H7 (cell line): ENCODE data around the gene SDF4. TPM values are rescaled to one million over a fixed set of nuclear protein-coding genes. Genes with fewer than 3 reads are reported as not detected.

Experiments
- DNase-seq: peaks from one replicate; pipeline ENCODE4 v3.0.0; 2012
- H3K27me3 ChIP-seq: 2 replicates; pipeline ENCODE4 v1.6.0; 2011; ENCODE audit warnings: mild to moderate bottlenecking, low read length; ENCODE audit not compliant: control insufficient read depth, insufficient read depth
- H3K36me3 ChIP-seq: replicated peaks from 2 replicates; pipeline ENCODE4 v1.5.1; 2011; ENCODE audit warnings: low read length; ENCODE audit not compliant: control insufficient read depth, insufficient read depth
- H3K4me3 ChIP-seq: 2 replicates; pipeline ENCODE4 v1.5.1; 2011; ENCODE audit warnings: low read depth, mild to moderate bottlenecking, control low read depth, low read length, moderate library complexity; ENCODE audit not compliant: insufficient read depth
- total RNA-seq: library from RNA; depleted of rRNA; stranded (reverse); fragments of >200 nt; shearing (Covaris generic); gene quantifications from 2 replicates; pipeline ENCODE4 v1.2.3, GENCODE V29; 2014; rRNA removed

The SDF4 gene
- total RNA-seq, 1 experiment from 2014 or later, result 127 TPM

GRCh38 chr1:1173061-1173792 lies 58.6 kb downstream of the SDF4 start:
- H3K27me3 ChIP-seq, result no peaks in the 10 kb centered on the region
- H3K36me3 ChIP-seq, result no peaks in the 10 kb centered on the region
- no peak overlapping the region for H3K4me3 ChIP-seq
- DNase-seq, result no peak

DNA sequence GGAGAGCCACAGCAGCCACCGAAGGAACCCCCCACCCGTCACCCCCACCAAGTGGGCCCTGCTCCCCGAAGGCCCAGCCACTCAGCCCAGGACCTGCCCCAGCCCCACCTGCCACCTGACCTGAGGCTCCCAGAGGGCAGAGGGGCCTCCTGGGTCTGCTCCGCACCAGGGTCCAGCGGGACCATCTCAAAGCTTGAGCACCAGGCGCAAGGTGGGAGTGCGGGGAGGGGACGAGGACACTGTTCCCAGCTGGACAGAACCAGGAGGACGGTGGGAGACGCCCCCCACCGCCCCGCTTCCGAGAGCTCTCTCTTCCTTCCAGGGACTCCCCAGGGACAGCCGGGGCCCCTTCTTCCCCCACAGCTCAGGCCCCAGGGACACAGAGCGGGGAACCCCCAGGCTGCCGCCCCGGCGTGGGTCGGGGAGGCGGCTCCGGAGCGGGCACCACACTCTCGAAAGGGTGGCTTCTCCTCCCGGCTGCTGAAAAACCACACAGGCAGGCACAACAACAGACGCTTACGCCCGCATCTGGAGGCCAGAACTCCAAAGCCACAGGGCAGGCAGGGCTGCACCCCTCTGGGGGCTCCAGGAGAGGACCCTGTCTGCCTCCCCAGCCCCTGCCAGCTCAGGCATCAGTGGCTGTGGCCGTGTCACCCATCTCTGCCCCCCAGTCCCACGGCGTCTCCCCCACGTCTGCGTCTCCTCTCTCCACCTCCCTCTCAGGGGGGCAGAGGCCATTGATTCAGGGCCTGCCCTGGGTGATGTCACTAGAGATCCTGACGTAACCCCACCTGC lies 60.1 kb downstream of the SDF4 start:
- DNase-seq, result peak; percentile 55
- H3K36me3 ChIP-seq, result no peaks in the 10 kb centered on the region

GRCh38 chr1:1171161-1171545 lies 60.6 kb downstream of the SDF4 start:
- peak; percentile 60 for DNase-seq
- Histone ChIP-seq H3K4me3 (no peak overlapping the region), H3K36me3 (no peaks in the 10 kb centered on the region), H3K27me3 (no peaks in the 10 kb centered on the region)

More for the DNA sequence above, 60.1 kb downstream of the SDF4 start:
- Histone ChIP-seq H3K27me3 (no peaks in the 10 kb centered on the region), H3K4me3 (no peak overlapping the region)

GRCh38 chr1:1170215-1171091 lies 61.3 kb downstream of the SDF4 start:
- Histone ChIP-seq H3K27me3 (no peaks in the 10 kb centered on the region), H3K36me3 (no peaks in the 10 kb centered on the region), H3K4me3 (no peak overlapping the region)
- peak; percentile 57 for DNase-seq

- Histone ChIP-seq H3K36me3 (no peaks in the 10 kb centered on the region), H3K4me3 (no peak overlapping the region), H3K27me3 (no peaks in the 10 kb centered on the region)
- DNase-seq, result peak; percentile 72
Measured at GRCh38 chr1:1169429-1170214, 62.2 kb downstream of the SDF4 start.

DNA sequence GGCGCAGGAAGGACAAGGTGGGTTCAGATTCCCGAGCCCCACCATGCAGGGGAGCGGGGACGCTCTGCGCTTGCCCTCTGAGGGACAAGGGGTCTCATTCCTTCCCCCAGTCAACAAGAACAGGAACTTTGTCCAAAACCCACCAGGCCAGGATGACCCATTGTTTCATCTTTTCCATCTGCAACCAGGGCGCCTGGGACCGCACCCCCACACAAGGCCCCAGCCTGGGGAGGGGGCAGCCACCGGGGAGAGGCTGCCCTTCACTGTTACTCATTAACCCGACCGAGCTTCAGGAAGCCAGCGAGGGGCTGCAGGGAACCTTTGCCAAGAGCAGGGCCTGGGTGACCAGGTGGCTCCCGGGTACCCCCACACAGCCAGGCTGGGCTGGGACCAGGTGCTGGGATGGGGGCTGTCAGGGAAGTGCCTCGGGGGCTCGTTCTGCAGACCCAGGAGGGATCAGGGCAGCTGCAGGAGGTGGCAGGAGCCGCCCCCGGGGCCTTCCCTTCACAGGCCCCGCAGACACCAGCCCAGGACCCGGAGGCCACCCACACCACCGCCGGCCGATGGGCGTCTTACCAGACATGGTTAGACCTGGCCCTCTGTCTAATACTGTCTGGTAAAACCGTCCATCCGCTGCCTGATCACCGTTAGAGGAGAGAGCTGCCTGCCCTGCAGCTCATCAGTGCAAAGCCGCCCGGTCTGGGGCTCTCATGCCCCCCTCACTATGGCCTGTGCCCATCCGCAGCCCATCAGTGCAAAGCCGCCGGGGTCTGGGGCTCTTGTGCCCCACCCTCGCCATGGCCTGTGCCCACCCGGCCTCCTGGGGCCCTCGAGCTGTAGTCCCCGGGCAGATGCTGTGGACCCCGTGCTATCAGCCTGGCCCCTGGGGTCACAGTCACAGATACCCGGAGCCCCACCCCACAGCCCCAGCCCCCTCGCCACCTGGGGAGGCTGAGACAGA lies 63.1 kb downstream of the SDF4 start:
- H3K36me3 ChIP-seq, result no peaks in the 10 kb centered on the region
- peak; percentile 69 for DNase-seq

DNA sequence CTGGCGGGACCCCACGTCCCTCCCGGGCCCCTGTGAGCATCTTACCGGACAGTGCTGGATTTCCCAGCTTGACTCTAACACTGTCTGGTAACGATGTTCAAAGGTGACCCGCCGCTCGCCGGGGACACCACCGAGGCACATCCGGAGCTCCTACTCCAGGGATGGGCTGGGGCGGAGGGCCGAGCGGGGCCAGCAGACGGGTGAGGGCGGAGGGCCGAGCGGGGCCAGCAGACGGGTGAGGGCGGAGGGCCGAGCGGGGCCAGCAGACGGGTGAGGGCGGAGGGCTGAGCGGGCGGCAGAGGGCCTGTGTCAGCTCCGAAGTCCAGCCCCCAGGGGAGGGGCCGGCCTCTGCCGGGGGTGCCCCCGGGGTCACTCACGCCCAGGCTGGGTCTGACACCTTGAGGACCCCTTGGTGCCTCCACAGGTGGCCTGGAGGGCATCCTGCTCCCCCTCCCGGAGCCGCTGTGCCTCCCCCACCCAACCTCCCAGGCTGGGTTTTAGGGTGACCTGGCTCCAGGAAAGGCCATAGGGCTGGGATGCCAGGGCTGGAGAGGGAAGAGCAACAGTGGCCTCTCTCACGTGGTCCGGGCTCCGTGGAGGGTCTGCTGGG lies 63.9 kb downstream of the SDF4 start:
- Histone ChIP-seq H3K36me3 (no peaks in the 10 kb centered on the region), H3K27me3 (no peaks in the 10 kb centered on the region), H3K4me3 (no peak overlapping the region)
- DNase-seq, result peak; percentile 55

More for the DNA sequence above, 63.1 kb downstream of the SDF4 start:
- Histone ChIP-seq H3K27me3 (no peaks in the 10 kb centered on the region), H3K4me3 (no peak overlapping the region)

- no peaks in the 10 kb centered on the region for H3K27me3 ChIP-seq
- no peaks in the 10 kb centered on the region for H3K36me3 ChIP-seq
- H3K4me3 ChIP-seq, result no peak overlapping the region
- no peak for DNase-seq
Measured at GRCh38 chr1:1167398-1167821, 64.4 kb downstream of the SDF4 start.

Other genes starting within 250 kb of the SDF4 start
- not detected in 2 replicates for gene PERM1, start 249.9 kb downstream of the SDF4 start, total RNA-seq
- 11.3 and 17.5 TPM in 2 replicates for gene HES4, start 231.9 kb downstream of the SDF4 start, total RNA-seq
- 110 and 124 TPM in 2 replicates for gene ISG15, start 218.5 kb downstream of the SDF4 start, total RNA-seq
- 126 and 130 TPM in 2 replicates for gene AGRN, start 211.9 kb downstream of the SDF4 start, total RNA-seq
- gene RNF223, start 157.7 kb downstream of the SDF4 start, total RNA-seq, result not detected in 2 replicates
- 29.3 and 32.0 TPM in 2 replicates for gene C1orf159, start 115.9 kb downstream of the SDF4 start, total RNA-seq
- not detected in 2 replicates for gene TTLL10, start 58.1 kb downstream of the SDF4 start, total RNA-seq
- gene TNFRSF18, start 25.4 kb downstream of the SDF4 start, total RNA-seq, result not detected in 2 replicates
- 0.07 and 0.89 TPM in 2 replicates for gene TNFRSF4, start 17.8 kb downstream of the SDF4 start, total RNA-seq
- 40.3 and 47.2 TPM in 2 replicates for gene B3GALT6, start 236 bp upstream of the SDF4 start, total RNA-seq
- 3.6 and 6.3 TPM in 2 replicates for gene C1QTNF12, start 14.7 kb upstream of the SDF4 start, total RNA-seq
- gene UBE2J2, start 41.9 kb upstream of the SDF4 start, total RNA-seq, result 81.8 and 105 TPM in 2 replicates
- gene SCNN1D, start 48.4 kb upstream of the SDF4 start, total RNA-seq, result 4.0 and 10.2 TPM in 2 replicates
- 55.7 and 55.9 TPM in 2 replicates for gene ACAP3, start 75.9 kb upstream of the SDF4 start, total RNA-seq
- gene PUSL1, start 76.6 kb upstream of the SDF4 start, total RNA-seq, result 93.5 and 98.6 TPM in 2 replicates
- 169 and 189 TPM in 2 replicates for gene INTS11, start 92.7 kb upstream of the SDF4 start, total RNA-seq
- 25.0 and 27.7 TPM in 2 replicates for gene CPTP, start 92.8 kb upstream of the SDF4 start, total RNA-seq
- gene TAS1R3, start 99.3 kb upstream of the SDF4 start, total RNA-seq, result 0.14 TPM in 1 of 2 replicates, not detected in the other
- gene DVL1, start 117.4 kb upstream of the SDF4 start, total RNA-seq, result 189 and 191 TPM in 2 replicates
- 54.2 and 80.1 TPM in 2 replicates for gene MXRA8, start 126.6 kb upstream of the SDF4 start, total RNA-seq
- gene AURKAIP1, start 143.2 kb upstream of the SDF4 start, total RNA-seq, result 275 and 320 TPM in 2 replicates
- 147 and 200 TPM in 2 replicates for gene CCNL2, start 167.3 kb upstream of the SDF4 start, total RNA-seq
- gene MRPL20, start 175.3 kb upstream of the SDF4 start, total RNA-seq, result 184 and 267 TPM in 2 replicates
- 0.67 TPM in 1 of 2 replicates, not detected in the other for gene ANKRD65, start 189.3 kb upstream of the SDF4 start, total RNA-seq
- 32.1 and 37.1 TPM in 2 replicates for gene VWA1, start 203.7 kb upstream of the SDF4 start, total RNA-seq
- 0.14 and 0.74 TPM in 2 replicates for gene ATAD3C, start 217.7 kb upstream of the SDF4 start, total RNA-seq
- 43.5 and 44.1 TPM in 2 replicates for gene ATAD3B, start 239.8 kb upstream of the SDF4 start, total RNA-seq